HCT116 (cell line): ENCODE measurements around the gene ADARB2.

Source experiments
- CEBPB ChIP-seq: IDR thresholded peaks from 2 replicates; pipeline ENCODE4 v1.6.1; 2012; ENCODE audit warnings: low read depth
- CTCF ChIP-seq, 3 experiments: fragments of 200-600 bp in 1 of 3; sonication (generic) in 1 of 3; IDR thresholded peaks in 2 of 3; conservative IDR thresholded peaks in 1 of 3; 2 replicates each; pipeline ENCODE4 v1.5.1; 2012 to 2017; ENCODE audit warnings: low read depth in 2 of 3, low read length in 2 of 3, antibody characterized with exemption in 1 of 3, borderline replicate concordance in 1 of 3, control low read depth in 1 of 3, mild to moderate bottlenecking in 1 of 3, mixed read lengths in 1 of 3, mixed run types in 1 of 3, moderate library complexity in 1 of 3; ENCODE audit not compliant: insufficient read depth in 1 of 3
- ELF1 ChIP-seq: IDR thresholded peaks from 2 replicates; pipeline ENCODE4 v1.6.1; 2012; ENCODE audit warnings: low read depth, borderline replicate concordance
- EZH2 ChIP-seq: fragments of 200-600 bp; sonication (generic); IDR thresholded peaks from 2 replicates; pipeline ENCODE4 v1.6.1; 2017; ENCODE audit warnings: antibody characterized with exemption, mixed run types
- EZH2phosphoT487 ChIP-seq: fragments of 200-600 bp; IDR thresholded peaks from 2 replicates; pipeline ENCODE4 v1.6.1; 2018; ENCODE audit warnings: antibody characterized with exemption, borderline replicate concordance
- RAD21 ChIP-seq: IDR thresholded peaks from 2 replicates; pipeline ENCODE4 v1.6.1; 2012; ENCODE audit warnings: low read depth, mild to moderate bottlenecking
- SP1 ChIP-seq: IDR thresholded peaks from 2 replicates; pipeline ENCODE4 v1.6.1; 2012; ENCODE audit warnings: low read depth
- SRF ChIP-seq: IDR thresholded peaks from 2 replicates; pipeline ENCODE4 v1.6.1; 2012; ENCODE audit warnings: low read depth
- YY1 ChIP-seq: IDR thresholded peaks from 2 replicates; pipeline ENCODE4 v1.6.1; 2011; ENCODE audit warnings: low read length, low read depth, moderate library complexity, mild to moderate bottlenecking; ENCODE audit not compliant: insufficient replicate concordance; ENCODE audit errors: extremely low read depth
- ZNF274 ChIP-seq: fragments of 200-500 bp; sonication (Bioruptor generic); IDR thresholded peaks from 2 replicates; pipeline ENCODE4 v1.6.1; 2014; ENCODE audit warnings: mild to moderate bottlenecking, low read depth, low read length, inconsistent platforms
- TF ChIP-seq, protein P1 (sequence below): IDR thresholded peaks from 2 replicates; pipeline ENCODE4 v1.6.1; 2012; ENCODE audit warnings: low read depth

DNA sequence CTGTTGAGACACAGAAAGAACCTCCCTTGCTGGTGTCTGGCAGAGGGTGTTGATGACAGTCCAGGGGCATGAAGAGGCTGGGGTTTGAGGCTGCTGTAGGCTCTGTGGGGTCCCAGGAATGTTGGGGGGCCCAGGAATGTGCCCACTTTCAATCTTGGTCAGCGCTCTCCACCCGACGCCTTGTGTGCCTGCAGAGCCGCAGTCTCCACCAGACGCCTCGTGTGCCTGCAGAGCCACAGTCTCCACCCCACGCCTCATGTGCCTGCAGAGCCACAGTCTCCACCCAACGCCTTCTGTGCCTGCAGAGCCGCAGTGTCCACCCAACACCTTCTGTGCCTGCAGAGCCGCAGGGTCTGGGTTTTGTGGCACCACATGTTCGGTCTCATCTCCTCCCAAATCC is 84.0 kb downstream of the ADARB2 start:
- TF ChIP-seq CTCF (IDR thresholded peaks at IDR 0.05 in 2 of 3, conservative IDR thresholded peaks at IDR 0.05 in 1 of 3; ENCODE audit: borderline replicate concordance in 1 of 3, insufficient read depth in 1 of 3, low read depth in 2 of 3, low read length in 2 of 3) (no peak), ELF1 (no peak), SP1 (no peak), YY1 (no peak), SRF (no peak), EZH2 (no peak), RAD21 (no peak), ZNF274 (no peak), CEBPB (no peak), EZH2phosphoT487 (no peak)
- TF ChIP-seq, protein P1, sequence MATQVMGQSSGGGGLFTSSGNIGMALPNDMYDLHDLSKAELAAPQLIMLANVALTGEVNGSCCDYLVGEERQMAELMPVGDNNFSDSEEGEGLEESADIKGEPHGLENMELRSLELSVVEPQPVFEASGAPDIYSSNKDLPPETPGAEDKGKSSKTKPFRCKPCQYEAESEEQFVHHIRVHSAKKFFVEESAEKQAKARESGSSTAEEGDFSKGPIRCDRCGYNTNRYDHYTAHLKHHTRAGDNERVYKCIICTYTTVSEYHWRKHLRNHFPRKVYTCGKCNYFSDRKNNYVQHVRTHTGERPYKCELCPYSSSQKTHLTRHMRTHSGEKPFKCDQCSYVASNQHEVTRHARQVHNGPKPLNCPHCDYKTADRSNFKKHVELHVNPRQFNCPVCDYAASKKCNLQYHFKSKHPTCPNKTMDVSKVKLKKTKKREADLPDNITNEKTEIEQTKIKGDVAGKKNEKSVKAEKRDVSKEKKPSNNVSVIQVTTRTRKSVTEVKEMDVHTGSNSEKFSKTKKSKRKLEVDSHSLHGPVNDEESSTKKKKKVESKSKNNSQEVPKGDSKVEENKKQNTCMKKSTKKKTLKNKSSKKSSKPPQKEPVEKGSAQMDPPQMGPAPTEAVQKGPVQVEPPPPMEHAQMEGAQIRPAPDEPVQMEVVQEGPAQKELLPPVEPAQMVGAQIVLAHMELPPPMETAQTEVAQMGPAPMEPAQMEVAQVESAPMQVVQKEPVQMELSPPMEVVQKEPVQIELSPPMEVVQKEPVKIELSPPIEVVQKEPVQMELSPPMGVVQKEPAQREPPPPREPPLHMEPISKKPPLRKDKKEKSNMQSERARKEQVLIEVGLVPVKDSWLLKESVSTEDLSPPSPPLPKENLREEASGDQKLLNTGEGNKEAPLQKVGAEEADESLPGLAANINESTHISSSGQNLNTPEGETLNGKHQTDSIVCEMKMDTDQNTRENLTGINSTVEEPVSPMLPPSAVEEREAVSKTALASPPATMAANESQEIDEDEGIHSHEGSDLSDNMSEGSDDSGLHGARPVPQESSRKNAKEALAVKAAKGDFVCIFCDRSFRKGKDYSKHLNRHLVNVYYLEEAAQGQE: no peak
